WTC11 (cell line): ENCODE results near the gene IRS2. TPM values are rescaled to one million over a fixed set of nuclear protein-coding genes. Genes with fewer than 3 reads are reported as not detected.

Source experiments
- ATAC-seq: fragments of 200-7000 bp; cut with Tn5 transposase; 2 replicates; pipeline ENCODE4 v1.10.0; 2021; ENCODE audit warnings: mild to moderate bottlenecking, moderate library complexity
- CTCF ChIA-PET: fragments of 300-600 bp; sonication (Branson Sonifier 250); formaldehyde crosslinking; loops from one replicate; lab custom pipeline; 2021; ENCODE audit warnings: antibody characterized with exemption; lab: Charles Lee
- POLR2A ChIA-PET: fragments of 350-600 bp; sonication (Branson Sonifier 250); formaldehyde crosslinking; loops from one replicate; lab custom pipeline; 2021; ENCODE audit warnings: antibody characterized with exemption; lab: Charles Lee
- DNase-seq: peaks from one replicate; pipeline ENCODE4 v3.0.0; 2021; ENCODE audit warnings: low spot score
- H3K27ac Mint-ChIP-seq: 2 replicates; pipeline ENCODE4 v1.8.0; 2021; ENCODE audit warnings: mixed read lengths
- H3K27me3 Mint-ChIP-seq: 2 replicates; pipeline ENCODE4 v1.8.0; 2021; ENCODE audit warnings: low read depth, mild to moderate bottlenecking, moderate library complexity, mixed read lengths
- H3K36me3 Mint-ChIP-seq: 2 replicates; pipeline ENCODE4 v1.8.0; 2021; ENCODE audit warnings: mixed read lengths
- H3K4me1 Mint-ChIP-seq: 2 replicates; pipeline ENCODE4 v1.8.0; 2022; ENCODE audit warnings: mixed read lengths
- H3K4me3 Mint-ChIP-seq: 2 replicates; pipeline ENCODE4 v1.8.0; 2021; ENCODE audit warnings: mild to moderate bottlenecking, moderate library complexity, mixed read lengths
- H3K9me3 Mint-ChIP-seq: 2 replicates; pipeline ENCODE4 v1.8.0; 2021; ENCODE audit warnings: mixed read lengths
- ATF3 ChIP-seq: sonication (generic); formaldehyde crosslinking; conservative IDR thresholded peaks from 2 replicates; pipeline ENCODE4 v1.8.1; 2022; ENCODE audit warnings: mild to moderate bottlenecking, missing genetic modification reagents
- E2F4 ChIP-seq: sonication (generic); formaldehyde crosslinking; IDR thresholded peaks from 2 replicates; pipeline ENCODE4 v1.8.1; 2022; ENCODE audit warnings: low read depth, mild to moderate bottlenecking, moderate library complexity, missing genetic modification reagents, borderline replicate concordance
- ELF4 ChIP-seq: sonication (generic); formaldehyde crosslinking; IDR thresholded peaks from 2 replicates; pipeline ENCODE4 v1.8.1; 2022; ENCODE audit warnings: low read depth, mild to moderate bottlenecking, moderate library complexity, missing genetic modification reagents
- EMX1 ChIP-seq: fragments of 250-450 bp; sonication (Bioruptor Pico); IDR thresholded peaks from 2 replicates; pipeline ENCODE4 v1.8.0; 2021; ENCODE audit warnings: mild to moderate bottlenecking
- ETV6 ChIP-seq: sonication (generic); formaldehyde crosslinking; IDR thresholded peaks from 2 replicates; pipeline ENCODE4 v1.8.1; 2022; ENCODE audit warnings: mild to moderate bottlenecking, missing genetic modification reagents
- GABPB1 ChIP-seq: sonication (generic); formaldehyde crosslinking; IDR thresholded peaks from 2 replicates; pipeline ENCODE4 v1.8.1; 2023; ENCODE audit warnings: mild to moderate bottlenecking, missing genetic modification reagents
- GTF2I ChIP-seq: fragments of 250-450 bp; sonication (Bioruptor Pico); conservative IDR thresholded peaks from 2 replicates; pipeline ENCODE4 v1.4.0; 2021; ENCODE audit warnings: mild to moderate bottlenecking
- JUN ChIP-seq: sonication (generic); formaldehyde crosslinking; IDR thresholded peaks from 2 replicates; pipeline ENCODE4 v1.8.0; 2023; ENCODE audit warnings: mild to moderate bottlenecking, missing genetic modification reagents
- NFYB ChIP-seq: sonication (generic); formaldehyde crosslinking; conservative IDR thresholded peaks from 2 replicates; pipeline ENCODE4 v1.8.0; 2022; ENCODE audit warnings: low read depth, missing genetic modification reagents
- PRRX2 ChIP-seq: fragments of 250-450 bp; sonication (Bioruptor Pico); IDR thresholded peaks from 2 replicates; pipeline ENCODE4 v1.8.0; 2021; ENCODE audit warnings: mild to moderate bottlenecking
- ZBTB43 ChIP-seq: sonication (generic); formaldehyde crosslinking; IDR thresholded peaks from 2 replicates; pipeline ENCODE4 v1.8.1; 2023; ENCODE audit warnings: mild to moderate bottlenecking, missing genetic modification reagents
- ZNF138 ChIP-seq: sonication (generic); formaldehyde crosslinking; conservative IDR thresholded peaks from 2 replicates; pipeline ENCODE4 v1.8.1; 2022; ENCODE audit warnings: mild to moderate bottlenecking, moderate library complexity, missing genetic modification reagents
- ZNF219 ChIP-seq: sonication (generic); formaldehyde crosslinking; IDR thresholded peaks from 2 replicates; pipeline ENCODE4 v1.8.0; 2023; ENCODE audit warnings: missing genetic modification reagents, mild to moderate bottlenecking, borderline replicate concordance
- ZNF232 ChIP-seq: sonication (generic); formaldehyde crosslinking; IDR thresholded peaks from 2 replicates; pipeline ENCODE4 v1.8.0; 2022; ENCODE audit warnings: mild to moderate bottlenecking, missing genetic modification reagents
- ZNF425 ChIP-seq: fragments of 250-450 bp; sonication (Bioruptor Pico); conservative IDR thresholded peaks from 2 replicates; pipeline ENCODE4 v1.9.0; 2021; ENCODE audit warnings: mild to moderate bottlenecking
- ZNF671 ChIP-seq: fragments of 250-450 bp; sonication (Bioruptor Pico); IDR thresholded peaks from 2 replicates; pipeline ENCODE4 v1.8.0; 2021; ENCODE audit warnings: mild to moderate bottlenecking
- total RNA-seq: library from RNA; stranded (reverse); gene quantifications from 3 replicates; pipeline ENCODE4 v1.2.3, GENCODE V29; 2021
- TF ChIP-seq, protein P1 (sequence below): fragments of 250-450 bp; sonication (Bioruptor Pico); IDR thresholded peaks from 2 replicates; pipeline ENCODE4 v1.9.0; 2021; ENCODE audit warnings: mild to moderate bottlenecking
- TF ChIP-seq, protein P2 (sequence below): sonication (generic); formaldehyde crosslinking; IDR thresholded peaks from 2 replicates; pipeline ENCODE4 v1.8.0; 2022; ENCODE audit warnings: mild to moderate bottlenecking, missing genetic modification reagents
- TF ChIP-seq, protein P3 (sequence below): sonication (generic); formaldehyde crosslinking; IDR thresholded peaks from 2 replicates; pipeline ENCODE4 v1.8.1; 2023; ENCODE audit warnings: mild to moderate bottlenecking, missing genetic modification reagents

IRS2 gene
- total RNA-seq, 1 experiment from 2014 or later = 20.5 TPM

- TF ChIP-seq, protein P1, sequence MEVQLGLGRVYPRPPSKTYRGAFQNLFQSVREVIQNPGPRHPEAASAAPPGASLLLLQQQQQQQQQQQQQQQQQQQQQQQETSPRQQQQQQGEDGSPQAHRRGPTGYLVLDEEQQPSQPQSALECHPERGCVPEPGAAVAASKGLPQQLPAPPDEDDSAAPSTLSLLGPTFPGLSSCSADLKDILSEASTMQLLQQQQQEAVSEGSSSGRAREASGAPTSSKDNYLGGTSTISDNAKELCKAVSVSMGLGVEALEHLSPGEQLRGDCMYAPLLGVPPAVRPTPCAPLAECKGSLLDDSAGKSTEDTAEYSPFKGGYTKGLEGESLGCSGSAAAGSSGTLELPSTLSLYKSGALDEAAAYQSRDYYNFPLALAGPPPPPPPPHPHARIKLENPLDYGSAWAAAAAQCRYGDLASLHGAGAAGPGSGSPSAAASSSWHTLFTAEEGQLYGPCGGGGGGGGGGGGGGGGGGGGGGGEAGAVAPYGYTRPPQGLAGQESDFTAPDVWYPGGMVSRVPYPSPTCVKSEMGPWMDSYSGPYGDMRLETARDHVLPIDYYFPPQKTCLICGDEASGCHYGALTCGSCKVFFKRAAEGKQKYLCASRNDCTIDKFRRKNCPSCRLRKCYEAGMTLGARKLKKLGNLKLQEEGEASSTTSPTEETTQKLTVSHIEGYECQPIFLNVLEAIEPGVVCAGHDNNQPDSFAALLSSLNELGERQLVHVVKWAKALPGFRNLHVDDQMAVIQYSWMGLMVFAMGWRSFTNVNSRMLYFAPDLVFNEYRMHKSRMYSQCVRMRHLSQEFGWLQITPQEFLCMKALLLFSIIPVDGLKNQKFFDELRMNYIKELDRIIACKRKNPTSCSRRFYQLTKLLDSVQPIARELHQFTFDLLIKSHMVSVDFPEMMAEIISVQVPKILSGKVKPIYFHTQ (CRISPR knock-in tag) = no peak
- TF ChIP-seq GTF2I (CRISPR knock-in tag) (no peak), NFYB (CRISPR knock-in tag) (no peak), ELF4 (CRISPR knock-in tag) (no peak), EMX1 (CRISPR knock-in tag) (no peak), PRRX2 (CRISPR knock-in tag) (no peak), ZNF425 (no peak), E2F4 (no peak), GABPB1 (no peak), JUN (CRISPR knock-in tag) (no peak)
- TF ChIP-seq, protein P2, sequence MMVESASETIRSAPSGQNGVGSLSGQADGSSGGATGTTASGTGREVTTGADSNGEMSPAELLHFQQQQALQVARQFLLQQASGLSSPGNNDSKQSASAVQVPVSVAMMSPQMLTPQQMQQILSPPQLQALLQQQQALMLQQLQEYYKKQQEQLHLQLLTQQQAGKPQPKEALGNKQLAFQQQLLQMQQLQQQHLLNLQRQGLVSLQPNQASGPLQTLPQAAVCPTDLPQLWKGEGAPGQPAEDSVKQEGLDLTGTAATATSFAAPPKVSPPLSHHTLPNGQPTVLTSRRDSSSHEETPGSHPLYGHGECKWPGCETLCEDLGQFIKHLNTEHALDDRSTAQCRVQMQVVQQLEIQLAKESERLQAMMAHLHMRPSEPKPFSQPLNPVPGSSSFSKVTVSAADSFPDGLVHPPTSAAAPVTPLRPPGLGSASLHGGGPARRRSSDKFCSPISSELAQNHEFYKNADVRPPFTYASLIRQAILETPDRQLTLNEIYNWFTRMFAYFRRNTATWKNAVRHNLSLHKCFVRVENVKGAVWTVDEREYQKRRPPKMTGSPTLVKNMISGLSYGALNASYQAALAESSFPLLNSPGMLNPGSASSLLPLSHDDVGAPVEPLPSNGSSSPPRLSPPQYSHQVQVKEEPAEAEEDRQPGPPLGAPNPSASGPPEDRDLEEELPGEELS (CRISPR knock-in tag) = no peak
These were observed 80.2 kb downstream of the IRS2 start (continued) for GRCh38 chr13:109706015-109706715.

DNA sequence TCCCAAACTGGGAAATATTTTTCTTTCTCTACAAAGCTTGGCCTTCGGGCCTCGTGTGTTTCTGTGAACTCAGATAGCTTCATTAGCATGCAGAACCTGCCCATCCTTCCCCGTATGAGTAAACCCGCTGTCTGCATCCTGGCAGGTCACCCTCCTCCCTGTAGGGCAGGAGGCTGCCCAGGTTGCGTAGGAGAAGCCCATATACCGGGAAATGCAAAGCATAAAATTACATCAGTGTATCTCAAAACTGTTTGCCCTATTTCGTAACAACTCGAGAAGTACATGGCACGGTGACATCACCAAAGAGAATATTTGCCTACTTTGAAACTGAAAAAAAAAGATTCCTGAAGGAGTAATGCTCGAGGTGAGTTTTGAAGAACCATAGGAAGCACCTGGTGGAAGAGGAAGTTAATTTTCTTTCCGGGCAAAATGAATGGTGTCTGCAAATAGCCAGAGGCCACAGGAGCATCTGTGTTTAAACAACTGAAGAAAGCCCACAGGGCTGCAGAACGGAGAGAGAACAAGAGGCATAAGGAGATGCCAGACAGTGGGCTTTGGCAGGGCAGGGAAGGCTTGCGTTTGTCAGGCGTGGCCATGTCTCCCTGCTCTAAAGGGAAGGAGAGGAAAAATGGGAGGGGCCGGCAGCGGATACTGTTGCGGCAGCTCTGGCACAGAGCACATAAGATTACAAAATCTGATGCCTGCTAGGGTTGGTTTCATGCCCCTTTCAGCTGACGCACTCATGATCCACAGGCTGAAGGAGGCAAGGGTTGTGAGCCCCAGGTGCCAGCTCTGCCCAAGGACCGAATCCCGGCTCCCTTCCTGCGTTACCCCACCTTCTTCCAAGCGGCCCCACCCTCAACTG, 81.4 kb downstream of the IRS2 start:
- CTCF ChIA-PET = interaction anchor here (0.6 to 1.1 kb wide), 2 partner anchors 159 to 320 kb away, joined by 3 read pairs; no protein-coding TSS in a partner anchor

More for the DNA sequence above, 81.4 kb downstream of the IRS2 start:
- POLR2A ChIA-PET = no interaction called here
- peaks cover 27% of the 10 kb centered on the region for H3K9me3 Mint-ChIP-seq
- ATAC-seq (no peak), DNase-seq (no peak)
- peaks cover 11% of the 10 kb centered on the region for H3K36me3 Mint-ChIP-seq
- H3K27me3 Mint-ChIP-seq = no peaks in the 10 kb centered on the region
- H3K27ac Mint-ChIP-seq = no peak overlapping the region
- TF ChIP-seq ZNF138 (CRISPR knock-in tag) (no peak), ATF3 (CRISPR knock-in tag) (no peak), ZNF671 (no peak), GABPB1 (no peak), ETV6 (CRISPR knock-in tag) (no peak), NFYB (CRISPR knock-in tag) (no peak), ZNF232 (CRISPR knock-in tag) (no peak), ZNF219 (CRISPR knock-in tag) (no peak), ZBTB43 (CRISPR knock-in tag) (no peak)
- TF ChIP-seq, protein P3, sequence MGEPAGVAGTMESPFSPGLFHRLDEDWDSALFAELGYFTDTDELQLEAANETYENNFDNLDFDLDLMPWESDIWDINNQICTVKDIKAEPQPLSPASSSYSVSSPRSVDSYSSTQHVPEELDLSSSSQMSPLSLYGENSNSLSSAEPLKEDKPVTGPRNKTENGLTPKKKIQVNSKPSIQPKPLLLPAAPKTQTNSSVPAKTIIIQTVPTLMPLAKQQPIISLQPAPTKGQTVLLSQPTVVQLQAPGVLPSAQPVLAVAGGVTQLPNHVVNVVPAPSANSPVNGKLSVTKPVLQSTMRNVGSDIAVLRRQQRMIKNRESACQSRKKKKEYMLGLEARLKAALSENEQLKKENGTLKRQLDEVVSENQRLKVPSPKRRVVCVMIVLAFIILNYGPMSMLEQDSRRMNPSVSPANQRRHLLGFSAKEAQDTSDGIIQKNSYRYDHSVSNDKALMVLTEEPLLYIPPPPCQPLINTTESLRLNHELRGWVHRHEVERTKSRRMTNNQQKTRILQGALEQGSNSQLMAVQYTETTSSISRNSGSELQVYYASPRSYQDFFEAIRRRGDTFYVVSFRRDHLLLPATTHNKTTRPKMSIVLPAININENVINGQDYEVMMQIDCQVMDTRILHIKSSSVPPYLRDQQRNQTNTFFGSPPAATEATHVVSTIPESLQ (CRISPR knock-in tag) = no peak
- H3K4me3 Mint-ChIP-seq = no peak overlapping the region
- peaks cover 11% of the 10 kb centered on the region for H3K4me1 Mint-ChIP-seq
